ENCODE results near the gene MINK1. TPM values are rescaled to one million over a fixed set of nuclear protein-coding genes. Genes with fewer than 3 reads are reported as not detected.

Gene MINK1
- total and polyA plus RNA-seq, 2 donors (not counting 1 experiment from before 2014, with no cell fraction given), result 109 to 160 TPM

DNA sequence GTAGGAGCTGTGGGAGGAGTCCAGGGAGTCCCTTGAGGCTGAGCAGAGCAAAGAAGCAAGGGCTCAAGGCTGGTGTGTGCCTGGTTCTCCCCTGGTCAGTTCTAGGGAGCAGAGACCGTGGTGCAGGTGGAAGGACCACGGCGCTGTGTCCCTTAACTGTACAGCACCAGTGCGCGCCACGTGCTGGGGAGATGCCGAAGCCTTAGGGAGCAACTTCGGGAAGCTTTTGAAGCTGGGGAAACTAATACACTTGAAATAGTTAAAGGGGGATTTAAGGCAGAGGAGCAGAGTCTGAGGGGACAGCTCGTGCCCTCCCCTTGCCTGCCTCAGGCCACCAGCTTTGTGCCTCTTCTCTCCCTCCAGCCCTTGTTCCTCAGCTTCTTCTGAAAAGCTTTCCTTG lies 27.5 kb downstream of the MINK1 start:
- Histone ChIP-seq H3K79me2 (ENCODE audit: control insufficient read depth, insufficient read depth, low read length) (peaks cover 50% of the 10 kb centered on the region), H3K36me3 (replicated peaks in 1 of 2; ENCODE audit: control extremely low read depth in 1 of 2, control insufficient read depth in 1 of 2, extremely low read depth in 1 of 2, insufficient read depth in 2 of 2, low read length in 1 of 2) (peaks cover 2 to 31% of the 10 kb centered on the region in 2 experiments), H3K27me3 (replicated peaks in 1 of 4; ENCODE audit: control extremely low read depth in 1 of 4, control insufficient read depth in 3 of 4, insufficient read depth in 4 of 4, low read length in 3 of 4) (no peaks in the 10 kb centered on the region), H3K4me1 (ENCODE audit: control insufficient read depth in 2 of 2, insufficient read depth in 2 of 2, low read length in 2 of 2) (no peaks in the 10 kb centered on the region), H3K9ac (ENCODE audit: low read length) (no peak overlapping the region), H3K9me3 (ENCODE audit: control extremely low read depth in 1 of 3, control insufficient read depth in 2 of 3, insufficient read depth in 1 of 3, low read length in 2 of 3) (no peaks in the 10 kb centered on the region), H3K4me2 (replicated peaks; ENCODE audit: low read depth, low read length, poor library complexity, severe bottlenecking) (no peak overlapping the region), H4K20me1 (ENCODE audit: control insufficient read depth, insufficient read depth, low read length, poor library complexity, severe bottlenecking) (peaks cover 73% of the 10 kb centered on the region), H3K4me3 (ENCODE audit: control extremely low read depth in 1 of 5, extremely low read depth in 1 of 5, insufficient read depth in 1 of 5, low read depth in 2 of 5, low read length in 4 of 5) (no peak overlapping the region), H3K27ac (ENCODE audit: low read length in 2 of 2) (no peak overlapping the region), H2AFZ (ENCODE audit: insufficient read depth, low read depth, low read length, poor library complexity, severe bottlenecking) (no peak overlapping the region)
- ATAC-seq (ENCODE audit: low read depth) (no peak), DNase-seq (no peak)
- Mint-ChIP-seq H3K27ac (no peak overlapping the region), H3K4me3 (no peak overlapping the region), H3K27me3 (no peaks in the 10 kb centered on the region), H3K9me3 (ENCODE audit: insufficient read depth) (no peaks in the 10 kb centered on the region), H3K4me1 (peaks cover 7% of the 10 kb centered on the region)
- CTCF ChIA-PET, result interaction anchor here (1.0 kb wide), 1 partner anchor 10 kb away, joined by 4 read pairs; no protein-coding TSS in a partner anchor
- whole genome bisulfite sequencing (ENCODE audit: insufficient coverage), result 98% methylated on average over 4 of the region's 9 CpGs
- TF ChIP-seq, protein P1, sequence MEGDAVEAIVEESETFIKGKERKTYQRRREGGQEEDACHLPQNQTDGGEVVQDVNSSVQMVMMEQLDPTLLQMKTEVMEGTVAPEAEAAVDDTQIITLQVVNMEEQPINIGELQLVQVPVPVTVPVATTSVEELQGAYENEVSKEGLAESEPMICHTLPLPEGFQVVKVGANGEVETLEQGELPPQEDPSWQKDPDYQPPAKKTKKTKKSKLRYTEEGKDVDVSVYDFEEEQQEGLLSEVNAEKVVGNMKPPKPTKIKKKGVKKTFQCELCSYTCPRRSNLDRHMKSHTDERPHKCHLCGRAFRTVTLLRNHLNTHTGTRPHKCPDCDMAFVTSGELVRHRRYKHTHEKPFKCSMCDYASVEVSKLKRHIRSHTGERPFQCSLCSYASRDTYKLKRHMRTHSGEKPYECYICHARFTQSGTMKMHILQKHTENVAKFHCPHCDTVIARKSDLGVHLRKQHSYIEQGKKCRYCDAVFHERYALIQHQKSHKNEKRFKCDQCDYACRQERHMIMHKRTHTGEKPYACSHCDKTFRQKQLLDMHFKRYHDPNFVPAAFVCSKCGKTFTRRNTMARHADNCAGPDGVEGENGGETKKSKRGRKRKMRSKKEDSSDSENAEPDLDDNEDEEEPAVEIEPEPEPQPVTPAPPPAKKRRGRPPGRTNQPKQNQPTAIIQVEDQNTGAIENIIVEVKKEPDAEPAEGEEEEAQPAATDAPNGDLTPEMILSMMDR (IDR thresholded peaks at IDR 0.05), result no peak
- TF ChIP-seq EZH2 (IDR thresholded peaks at IDR 0.05; ENCODE audit: borderline replicate concordance, insufficient read depth, low read depth, low read length, poor library complexity, severe bottlenecking), result no peak
- intact Hi-C loops (cut with micrococcal nuclease), result no loop called here
- POLR2A ChIA-PET, result no interaction called here

DNA sequence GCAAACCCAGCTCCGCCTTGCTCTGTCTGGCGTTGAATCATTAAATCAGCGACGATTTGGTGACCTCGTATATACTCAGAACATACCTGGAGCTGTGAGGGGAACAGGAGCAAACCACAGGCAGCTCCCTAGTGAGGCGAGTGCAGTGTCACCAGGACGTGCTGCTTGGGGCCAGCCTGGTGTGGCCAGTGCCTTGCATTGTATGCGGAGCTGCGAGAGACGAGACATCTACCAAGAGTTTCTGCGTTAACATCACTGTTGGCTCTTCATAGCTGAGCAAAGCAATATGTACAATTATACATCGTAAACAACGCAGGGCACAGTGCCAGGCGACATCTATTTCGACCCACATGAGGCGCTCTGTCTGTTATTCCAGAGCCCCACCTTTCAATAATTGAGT lies 27.9 kb downstream of the MINK1 start:
- DNase-seq, result no peak
- no peaks in the 10 kb centered on the region for H3K4me1 ChIP-seq (ENCODE audit: control insufficient read depth in 2 of 2, insufficient read depth in 2 of 2, low read length in 2 of 2)
- H3K27ac ChIP-seq (ENCODE audit: low read length in 2 of 2), result no peak overlapping the region
- H3K27me3 ChIP-seq (replicated peaks in 1 of 4; ENCODE audit: control extremely low read depth in 1 of 4, control insufficient read depth in 3 of 4, insufficient read depth in 4 of 4, low read length in 3 of 4), result no peaks in the 10 kb centered on the region
- H3K4me3 Mint-ChIP-seq, result no peak overlapping the region
- no peak overlapping the region for H2AFZ ChIP-seq (ENCODE audit: insufficient read depth, low read depth, low read length, poor library complexity, severe bottlenecking)
- H3K4me2 ChIP-seq (replicated peaks; ENCODE audit: low read depth, low read length, poor library complexity, severe bottlenecking), result no peak overlapping the region
- TF ChIP-seq EZH2 (IDR thresholded peaks at IDR 0.05; ENCODE audit: borderline replicate concordance, insufficient read depth, low read depth, low read length, poor library complexity, severe bottlenecking), result no peak
- TF ChIP-seq, protein P1 (IDR thresholded peaks at IDR 0.05), result no peak
- peaks cover 2 to 28% of the 10 kb centered on the region in 2 experiments for H3K36me3 ChIP-seq (replicated peaks in 1 of 2; ENCODE audit: control extremely low read depth in 1 of 2, control insufficient read depth in 1 of 2, extremely low read depth in 1 of 2, insufficient read depth in 2 of 2, low read length in 1 of 2)
- 99% methylated on average over 14 of the region's 16 CpGs for WGBS (ENCODE audit: insufficient coverage)
- H4K20me1 ChIP-seq (ENCODE audit: control insufficient read depth, insufficient read depth, low read length, poor library complexity, severe bottlenecking), result peaks cover 72% of the 10 kb centered on the region
- no peaks in the 10 kb centered on the region for H3K9me3 ChIP-seq (ENCODE audit: control extremely low read depth in 1 of 3, control insufficient read depth in 2 of 3, insufficient read depth in 1 of 3, low read length in 2 of 3)
- CTCF ChIA-PET, result interaction anchor here (1.0 kb wide), 1 partner anchor 10 kb away, joined by 4 read pairs; no protein-coding TSS in a partner anchor
- H3K9me3 Mint-ChIP-seq (ENCODE audit: insufficient read depth), result no peaks in the 10 kb centered on the region
- ATAC-seq (ENCODE audit: low read depth), result no peak
- POLR2A ChIA-PET, result no interaction called here
- H3K4me1 Mint-ChIP-seq, result peaks cover 5% of the 10 kb centered on the region
- no peaks in the 10 kb centered on the region for H3K27me3 Mint-ChIP-seq
- H3K4me3 ChIP-seq (ENCODE audit: control extremely low read depth in 1 of 5, extremely low read depth in 1 of 5, insufficient read depth in 1 of 5, low read depth in 2 of 5, low read length in 4 of 5), result no peak overlapping the region
- peaks cover 49% of the 10 kb centered on the region for H3K79me2 ChIP-seq (ENCODE audit: control insufficient read depth, insufficient read depth, low read length)
- H3K27ac Mint-ChIP-seq, result no peak overlapping the region
- intact Hi-C loops (cut with micrococcal nuclease), result no loop called here
- no peak overlapping the region for H3K9ac ChIP-seq (ENCODE audit: low read length)
